Body of pancreas (tissue), 4 donors: ENCODE data around the gene FEV.

Experiments
- CTCF ChIP-seq, 7 experiments: fragments of 450-650 bp in 4 of 7; fragments of 200-600 bp in 3 of 7; sonication (generic) in 3 of 7; IDR thresholded peaks; one replicate each; pipeline ENCODE4 v1.5.1; 2016 to 2019; ENCODE audit warnings: antibody characterized with exemption in 7 of 7
- POLR2A ChIP-seq, 3 donors: fragments of 450-650 bp; IDR thresholded peaks; one replicate each; pipeline ENCODE4 v1.6.1; 2016; ENCODE audit warnings: antibody characterized with exemption in 3 of 3, mild to moderate bottlenecking in 2 of 3

- TF ChIP-seq CTCF (IDR thresholded peaks at IDR 0.05), result no peak
- peak in 2 of 3 donors; percentile 15 to 39 for TF ChIP-seq POLR2A (IDR thresholded peaks at IDR 0.05)
Measured at GRCh38 chr2:218962859-218963492, 22.0 kb downstream of the FEV start.
